Calu3 (cell line): ENCODE data around the gene LRRC72. TPM values are rescaled to one million over a fixed set of nuclear protein-coding genes. Genes with fewer than 3 reads are reported as not detected.

Source experiments
- BruUV-seq: library from RNA; stranded (reverse); fragments of 400-500 nt; replicated peaks from 2 replicates; lab custom pipeline; 2021; lab: Mats Ljungman, UMichigan
- CTCF ChIA-PET: fragments of 300-600 bp; sonication (Branson Sonifier 250); formaldehyde crosslinking; loops from one replicate; lab custom pipeline; 2022; ENCODE audit warnings: antibody characterized with exemption; lab: Charles Lee
- DNase-seq: peaks from one replicate; pipeline ENCODE4 v3.0.0; 2022
- H3K27ac Mint-ChIP-seq: one replicate; pipeline ENCODE4 v1.8.0; 2022; ENCODE audit warnings: mixed read lengths; ENCODE audit not compliant: unreplicated experiment
- H3K27me3 Mint-ChIP-seq: one replicate; pipeline ENCODE4 v1.8.0; 2022; ENCODE audit warnings: mixed read lengths; ENCODE audit not compliant: unreplicated experiment
- H3K36me3 Mint-ChIP-seq: one replicate; pipeline ENCODE4 v1.8.0; 2022; ENCODE audit warnings: mild to moderate bottlenecking, moderate library complexity, mixed read lengths; ENCODE audit not compliant: insufficient read depth, unreplicated experiment
- H3K4me1 Mint-ChIP-seq: one replicate; pipeline ENCODE4 v1.8.0; 2022; ENCODE audit warnings: mild to moderate bottlenecking, low read depth, mixed read lengths; ENCODE audit not compliant: unreplicated experiment
- H3K4me3 Mint-ChIP-seq: one replicate; pipeline ENCODE4 v1.8.0; 2022; ENCODE audit warnings: mild to moderate bottlenecking, low read depth, moderate library complexity, mixed read lengths; ENCODE audit not compliant: unreplicated experiment
- H3K9me3 Mint-ChIP-seq: one replicate; pipeline ENCODE4 v1.8.0; 2022; ENCODE audit warnings: low read depth, mixed read lengths; ENCODE audit not compliant: unreplicated experiment
- intact Hi-C: fragments of 100-400 bp; cut with micrococcal nuclease; formaldehyde crosslinking; loops from one replicate; pipeline ENCODE4 v1.10.0; 2022; ENCODE audit not compliant: unreplicated experiment
- total RNA-seq: library from RNA; stranded (reverse); gene quantifications from 2 replicates; pipeline ENCODE4 v1.2.3, GENCODE V29; 2022
- TF ChIP-seq, protein P1 (sequence below): fragments of 200-600 bp; IDR thresholded peaks from one replicate; pipeline ENCODE4 v1.8.0; 2022; ENCODE audit warnings: antibody characterized with exemption; ENCODE audit not compliant: unreplicated experiment

LRRC72 gene
- total RNA-seq, 1 experiment from 2014 or later, result not detected

DNA sequence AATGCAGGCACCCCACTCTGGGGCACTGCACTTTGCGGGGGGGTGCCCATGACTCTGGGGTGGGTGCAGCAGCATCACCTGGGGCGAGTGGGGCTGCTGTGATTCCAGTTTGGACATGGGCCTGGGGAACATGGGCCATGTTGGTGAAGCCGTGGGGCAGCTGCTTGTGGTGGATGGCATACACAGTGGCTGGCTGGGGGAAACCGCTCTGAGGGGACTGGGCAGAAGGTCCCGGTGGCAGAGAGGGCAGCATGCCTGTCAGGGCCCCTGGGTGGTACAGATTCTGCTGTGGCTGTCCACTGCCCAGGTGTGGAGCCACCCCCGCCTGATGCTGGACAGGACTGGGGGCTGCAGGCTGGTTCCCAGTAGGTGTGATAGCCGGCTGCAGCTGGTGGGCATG, 57.2 kb downstream of the LRRC72 start:
- TF ChIP-seq, protein P1, sequence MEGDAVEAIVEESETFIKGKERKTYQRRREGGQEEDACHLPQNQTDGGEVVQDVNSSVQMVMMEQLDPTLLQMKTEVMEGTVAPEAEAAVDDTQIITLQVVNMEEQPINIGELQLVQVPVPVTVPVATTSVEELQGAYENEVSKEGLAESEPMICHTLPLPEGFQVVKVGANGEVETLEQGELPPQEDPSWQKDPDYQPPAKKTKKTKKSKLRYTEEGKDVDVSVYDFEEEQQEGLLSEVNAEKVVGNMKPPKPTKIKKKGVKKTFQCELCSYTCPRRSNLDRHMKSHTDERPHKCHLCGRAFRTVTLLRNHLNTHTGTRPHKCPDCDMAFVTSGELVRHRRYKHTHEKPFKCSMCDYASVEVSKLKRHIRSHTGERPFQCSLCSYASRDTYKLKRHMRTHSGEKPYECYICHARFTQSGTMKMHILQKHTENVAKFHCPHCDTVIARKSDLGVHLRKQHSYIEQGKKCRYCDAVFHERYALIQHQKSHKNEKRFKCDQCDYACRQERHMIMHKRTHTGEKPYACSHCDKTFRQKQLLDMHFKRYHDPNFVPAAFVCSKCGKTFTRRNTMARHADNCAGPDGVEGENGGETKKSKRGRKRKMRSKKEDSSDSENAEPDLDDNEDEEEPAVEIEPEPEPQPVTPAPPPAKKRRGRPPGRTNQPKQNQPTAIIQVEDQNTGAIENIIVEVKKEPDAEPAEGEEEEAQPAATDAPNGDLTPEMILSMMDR, result no peak

DNA sequence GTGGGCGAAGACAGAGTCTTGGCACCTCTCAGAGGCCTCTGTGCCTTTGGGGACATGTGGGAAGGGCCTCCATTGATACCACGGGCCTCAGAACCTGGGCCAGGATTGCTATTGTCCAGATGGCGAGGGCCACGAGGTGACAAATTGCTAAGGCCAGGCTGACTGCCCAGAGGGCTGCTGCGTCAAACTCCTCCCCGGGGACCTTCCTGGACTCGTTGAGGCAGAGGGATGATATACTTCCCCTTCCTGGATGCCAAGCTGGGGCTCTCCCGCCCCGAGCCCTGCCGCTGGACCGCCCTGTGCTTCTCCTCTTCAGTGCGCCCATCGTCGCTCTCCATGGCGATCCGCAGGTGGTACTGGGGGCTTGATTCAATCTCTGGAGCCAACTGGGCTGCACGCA, 58.9 kb downstream of the LRRC72 start:
- no TSS peak for BruUV-seq
- CTCF ChIA-PET, result no interaction called here
- Mint-ChIP-seq H3K4me1 (peaks cover 11% of the 10 kb centered on the region), H3K9me3 (peaks cover 3% of the 10 kb centered on the region), H3K27ac (no peak overlapping the region), H3K4me3 (no peak overlapping the region), H3K27me3 (no peaks in the 10 kb centered on the region), H3K36me3 (no peaks in the 10 kb centered on the region)
- no peak for DNase-seq
- TF ChIP-seq, protein P1, result no peak
- intact Hi-C loops, result no loop called here

More for the DNA sequence above, 57.2 kb downstream of the LRRC72 start:
- Mint-ChIP-seq H3K4me1 (no peaks in the 10 kb centered on the region), H3K27ac (no peak overlapping the region), H3K4me3 (no peak overlapping the region), H3K9me3 (peaks cover 3% of the 10 kb centered on the region), H3K36me3 (no peaks in the 10 kb centered on the region), H3K27me3 (no peaks in the 10 kb centered on the region)
- CTCF ChIA-PET, result no interaction called here
- intact Hi-C loops, result no loop called here
- DNase-seq, result no peak
- no TSS peak for BruUV-seq

DNA sequence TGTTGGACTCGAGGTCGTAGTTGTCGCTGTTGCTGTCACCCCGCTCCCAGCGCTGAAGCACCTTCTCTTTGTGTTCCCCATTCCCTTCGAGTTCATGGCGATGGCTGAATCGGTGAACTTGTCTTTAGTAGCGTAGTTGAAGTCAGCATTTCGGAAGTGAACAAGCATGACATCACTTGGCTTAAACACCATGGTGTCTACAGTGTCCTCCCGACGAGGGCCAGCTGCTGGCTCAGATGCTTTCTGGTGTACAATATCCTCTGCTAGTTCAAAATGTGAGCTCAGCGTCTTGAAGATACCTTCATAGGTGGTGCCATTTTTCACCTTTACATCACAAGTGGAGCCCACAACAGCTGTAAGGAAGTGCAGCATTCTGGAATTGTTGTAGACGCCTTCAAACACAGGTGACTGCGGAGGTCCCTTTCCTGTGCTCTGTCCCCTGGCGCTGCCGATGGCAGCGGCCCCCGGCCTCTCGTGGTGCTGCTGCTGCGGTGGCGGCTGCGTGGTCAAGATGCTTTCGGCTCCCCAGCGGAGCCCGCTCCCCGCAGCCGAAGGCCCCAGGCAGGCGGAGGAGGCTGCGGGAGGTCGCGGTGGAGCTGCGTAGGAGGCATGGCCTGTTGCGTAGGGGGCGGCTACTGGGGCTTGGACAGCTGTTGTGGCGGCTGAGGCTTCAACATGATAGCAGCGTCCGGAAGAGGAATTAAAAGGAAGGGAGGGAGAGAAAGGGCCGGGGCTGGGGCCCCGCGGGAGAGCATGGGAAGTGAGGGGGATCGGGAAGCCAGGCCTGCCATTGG, 59.7 kb downstream of the LRRC72 start:
- intact Hi-C loops, result no loop called here
- BruUV-seq, result no TSS peak
- H3K27ac Mint-ChIP-seq, result no peak overlapping the region
- H3K36me3 Mint-ChIP-seq, result no peaks in the 10 kb centered on the region
- no peak for DNase-seq
- no peaks in the 10 kb centered on the region for H3K27me3 Mint-ChIP-seq
- TF ChIP-seq, protein P1, result no peak
- no peak overlapping the region for H3K4me3 Mint-ChIP-seq
- CTCF ChIA-PET, result no interaction called here
- peaks cover 3% of the 10 kb centered on the region for H3K9me3 Mint-ChIP-seq
- peaks cover 19% of the 10 kb centered on the region for H3K4me1 Mint-ChIP-seq

DNA sequence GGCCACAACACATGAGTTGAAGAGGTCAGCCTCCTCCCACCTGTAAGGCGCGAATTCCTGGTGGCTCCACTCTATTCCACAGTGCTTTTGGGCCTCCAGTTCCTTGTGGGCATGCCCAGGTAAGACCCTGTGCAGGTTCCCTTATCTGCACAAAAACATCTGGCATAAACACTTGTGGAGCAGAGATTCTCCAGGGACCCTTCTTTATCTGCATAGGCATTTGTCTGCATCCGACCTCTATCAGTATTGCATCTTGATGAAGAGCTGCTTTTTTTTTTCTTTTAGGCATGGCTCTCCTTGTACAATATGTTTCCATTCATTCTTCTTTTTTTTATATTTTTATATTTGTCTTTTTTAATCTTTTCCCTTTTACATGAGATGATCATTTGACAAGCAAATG, 60.5 kb downstream of the LRRC72 start:
- no peak overlapping the region for H3K4me3 Mint-ChIP-seq
- no TSS peak for BruUV-seq
- no peak overlapping the region for H3K27ac Mint-ChIP-seq
- CTCF ChIA-PET, result no interaction called here
- no peaks in the 10 kb centered on the region for H3K36me3 Mint-ChIP-seq
- peaks cover 27% of the 10 kb centered on the region for H3K4me1 Mint-ChIP-seq
- TF ChIP-seq, protein P1, result no peak
- peaks cover 3% of the 10 kb centered on the region for H3K9me3 Mint-ChIP-seq
- intact Hi-C loops, result no loop called here
- no peak for DNase-seq
- H3K27me3 Mint-ChIP-seq, result no peaks in the 10 kb centered on the region
